Lower lobe of right lung (tissue), 2 donors: ENCODE results near the gene BAIAP2L2. TPM values are rescaled to one million over a fixed set of nuclear protein-coding genes. Genes with fewer than 3 reads are reported as not detected.
A peak's percentile ranks its signal among the peaks of the same experiment; 100 is the strongest.

ENCODE experiments used
- ATAC-seq, 2 donors: fragments of 200-7000 bp; cut with Tn5 transposase; one replicate each; pipeline ENCODE4 v1.9.1; 2020 to 2022; ENCODE audit warnings: mild to moderate bottlenecking in 2 of 2, moderate library complexity in 2 of 2
- DNase-seq: peaks from one replicate; pipeline ENCODE4 v3.0.0-alpha.2; 2020
- H3K27ac ChIP-seq: fragments of 200-600 bp; one replicate; pipeline ENCODE4 v1.8.0; 2022
- H3K27me3 ChIP-seq: fragments of 200-600 bp; one replicate; pipeline ENCODE4 v1.8.0; 2022; ENCODE audit warnings: low read depth
- H3K36me3 ChIP-seq: fragments of 200-600 bp; one replicate; pipeline ENCODE4 v1.8.0; 2022; ENCODE audit warnings: mild to moderate bottlenecking
- H3K4me1 ChIP-seq: fragments of 200-600 bp; one replicate; pipeline ENCODE4 v1.8.0; 2022
- H3K4me3 ChIP-seq: fragments of 200-600 bp; one replicate; pipeline ENCODE4 v1.8.0; 2022; ENCODE audit warnings: mild to moderate bottlenecking
- H3K9me3 ChIP-seq: fragments of 200-600 bp; one replicate; pipeline ENCODE4 v1.8.0; 2022
- CTCF ChIP-seq: fragments of 200-600 bp; IDR thresholded peaks from one replicate; pipeline ENCODE4 v1.8.0; 2022; ENCODE audit warnings: antibody characterized with exemption, mild to moderate bottlenecking
- intact Hi-C: fragments of 100-400 bp; cut with DNase I; formaldehyde crosslinking; loops from one replicate; pipeline ENCODE4 v1.11.0; 2022
- total RNA-seq: library from RNA; stranded (reverse); fragmentation: NEBNext Ultra II Directional; extraction: Animal tissue kit (Norgen Biotek cat#: 25700); gene quantifications from one replicate; pipeline ENCODE4 v1.2.1, GENCODE V29; 2021
- donor health status: DM: no; HTN: yes; CAD: no; lungs with severe emphysema.

The BAIAP2L2 gene
- total RNA-seq, 1 donor from 2014 or later = 0.44 TPM

- Histone ChIP-seq H3K27ac (no peak overlapping the region), H3K36me3 (peaks cover 84% of the 10 kb centered on the region), H3K4me3 (no peak overlapping the region), H3K4me1 (no peaks in the 10 kb centered on the region), H3K27me3 (no peaks in the 10 kb centered on the region), H3K9me3 (no peaks in the 10 kb centered on the region)
- TF ChIP-seq CTCF = no peak
- peak; percentile 35 for DNase-seq
- no peak for ATAC-seq
- intact Hi-C loops = no loop called here
Observed at GRCh38 chr22:38071421-38072321, 38.8 kb downstream of the BAIAP2L2 start.

- no peaks in the 10 kb centered on the region for H3K27me3 ChIP-seq
- no peak for TF ChIP-seq CTCF
- DNase-seq (no peak), ATAC-seq (no peak)
- H3K9me3 ChIP-seq = no peaks in the 10 kb centered on the region
- H3K36me3 ChIP-seq = peaks cover 95% of the 10 kb centered on the region
- no peaks in the 10 kb centered on the region for H3K4me1 ChIP-seq
- H3K27ac ChIP-seq = peak overlapping the region; percentile 36
- intact Hi-C loops = no loop called here
- no peak overlapping the region for H3K4me3 ChIP-seq
Observed at GRCh38 chr22:38070250-38070921, 40.1 kb downstream of the BAIAP2L2 start.

GRCh38 chr22:38069372-38070249 lies 40.9 kb downstream of the BAIAP2L2 start:
- intact Hi-C loops = no loop called here
- no peak for DNase-seq
- no peak for ATAC-seq
- H3K4me1 ChIP-seq = no peaks in the 10 kb centered on the region
- no peaks in the 10 kb centered on the region for H3K27me3 ChIP-seq
- peak; percentile 37 for TF ChIP-seq CTCF
- H3K36me3 ChIP-seq = peaks cover 95% of the 10 kb centered on the region
- no peaks in the 10 kb centered on the region for H3K9me3 ChIP-seq
- H3K27ac ChIP-seq = peak overlapping the region; percentile 43
- no peak overlapping the region for H3K4me3 ChIP-seq

GRCh38 chr22:38068641-38069371 lies 41.7 kb downstream of the BAIAP2L2 start:
- Histone ChIP-seq H3K27ac (peak overlapping the region; percentile 43), H3K27me3 (no peaks in the 10 kb centered on the region), H3K4me1 (no peaks in the 10 kb centered on the region), H3K4me3 (no peak overlapping the region), H3K9me3 (no peaks in the 10 kb centered on the region), H3K36me3 (peaks cover 95% of the 10 kb centered on the region)
- no peak for TF ChIP-seq CTCF
- ATAC-seq = no peak
- no peak for DNase-seq
- intact Hi-C loops = no loop called here
